Ovary (tissue), 9 donors: Measurements from ENCODE around the gene UBC. TPM values are rescaled to one million over a fixed set of nuclear protein-coding genes. Genes with fewer than 3 reads are reported as not detected.
"Not testable (repeated sequence)": the region's sequence is repeated elsewhere in the genome, so short reads cannot be mapped to it uniquely, and the experiment has no call there.

Experiments
- DNase-seq, 5 donors: peaks; one replicate each; pipeline ENCODE4 v3.0.0-alpha.2; 2019 to 2020
- H3K27ac ChIP-seq, 2 donors: fragments of 200-600 bp; one replicate each; pipeline versions ENCODE4 v1.5.1 to v1.8.0; 2019 to 2022
- H3K27me3 ChIP-seq: fragments of 200-600 bp; one replicate; pipeline ENCODE4 v1.8.0; 2022
- H3K36me3 ChIP-seq: fragments of 200-600 bp; sonication (generic); one replicate; pipeline ENCODE4 v1.5.1; 2019
- H3K4me1 ChIP-seq: one replicate; pipeline ENCODE4 v1.8.1; 2013; ENCODE audit warnings: mild to moderate bottlenecking, moderate library complexity; ENCODE audit not compliant: insufficient read depth
- H3K4me3 ChIP-seq: fragments of 200-600 bp; sonication (generic); one replicate; pipeline ENCODE4 v1.5.1; 2017
- H3K9me3 ChIP-seq, 2 donors: fragments of 200-600 bp in 1 of 2; sonication (generic) in 1 of 2; one replicate each; pipeline versions ENCODE4 v1.5.1 to v1.8.1; 2013 to 2019; ENCODE audit warnings: mild to moderate bottlenecking in 1 of 2, moderate library complexity in 1 of 2
- EP300 ChIP-seq: sonication (generic); formaldehyde crosslinking; IDR thresholded peaks from one replicate; pipeline ENCODE4 v1.6.1; 2017; ENCODE audit warnings: antibody characterized with exemption
- POLR2A ChIP-seq: fragments of 450-650 bp; IDR thresholded peaks from one replicate; pipeline ENCODE4 v1.6.1; 2017; ENCODE audit warnings: antibody characterized with exemption, mild to moderate bottlenecking, moderate library complexity
- WGBS, 3 donors: extraction: QIAGEN DNeasy Blood & Tissue Kit in 1 of 3; methylation state at CpG; one replicate each; pipeline versions ENCODE4 v1.1.5 to v1.1.7; 2013 to 2017; 5-methylcytosine and 5-hydroxymethylcytosine counted together
- intact Hi-C, 4 donors: fragments of 100-400 bp; cut with DNase I; formaldehyde crosslinking; loops; one replicate each; pipeline versions ENCODE4 v1.11.0 to v1.15.1; 2022 to 2023
- polyA plus RNA-seq, 2 donors: library from polyadenylated mRNA; stranded (reverse); fragments of 200-250 nt in 1 of 2; fragments of 350-450 nt in 1 of 2; fragmentation: Illumina TruSeq in 1 of 2; extraction: RNeasy Lipid Tissue Mini Kit (QIAGEN cat#74804) in 1 of 2; gene quantifications; one replicate each; pipeline ENCODE4 v1.2.3, GENCODE V29; 2013 to 2014
- total RNA-seq, 7 donors: library from RNA; depleted of rRNA in 2 of 7; stranded (reverse); fragments of >200 nt in 2 of 7; fragmentation: NEBNext Ultra II Directional in 3 of 7; extraction: Animal tissue kit (Norgen Biotek cat#: 25700) in 3 of 7; gene quantifications; one replicate each; pipeline versions ENCODE4 v1.1.0 to v1.2.4, GENCODE V29; 2016 to 2023
- TF ChIP-seq, protein P1 (sequence below), 3 donors: fragments of 450-650 bp in 2 of 3; fragments of 200-600 bp in 1 of 3; IDR thresholded peaks; one replicate each; pipeline versions ENCODE4 v1.5.1 to v1.8.0; 2016 to 2022; ENCODE audit warnings: antibody characterized with exemption in 3 of 3, mild to moderate bottlenecking in 1 of 3
- donor health status: DM: no; HTN: no; CAD: no; lungs with moderate emphysema.
- donor health status: DM: no; HTN: no; CAD: no.
- donor health status: Bipolar disorder and iron deficiency.
- donor health status: DM: yes; HTN: yes; CAD: no.
- donor health status: DM: no; HTN: no; CAD: no.
- donor health status: DM: yes; HTN: yes; CAD: no.

Gene UBC
- total and polyA plus RNA-seq, 9 donors: 775 to 1,330 (median 837) TPM

DNA sequence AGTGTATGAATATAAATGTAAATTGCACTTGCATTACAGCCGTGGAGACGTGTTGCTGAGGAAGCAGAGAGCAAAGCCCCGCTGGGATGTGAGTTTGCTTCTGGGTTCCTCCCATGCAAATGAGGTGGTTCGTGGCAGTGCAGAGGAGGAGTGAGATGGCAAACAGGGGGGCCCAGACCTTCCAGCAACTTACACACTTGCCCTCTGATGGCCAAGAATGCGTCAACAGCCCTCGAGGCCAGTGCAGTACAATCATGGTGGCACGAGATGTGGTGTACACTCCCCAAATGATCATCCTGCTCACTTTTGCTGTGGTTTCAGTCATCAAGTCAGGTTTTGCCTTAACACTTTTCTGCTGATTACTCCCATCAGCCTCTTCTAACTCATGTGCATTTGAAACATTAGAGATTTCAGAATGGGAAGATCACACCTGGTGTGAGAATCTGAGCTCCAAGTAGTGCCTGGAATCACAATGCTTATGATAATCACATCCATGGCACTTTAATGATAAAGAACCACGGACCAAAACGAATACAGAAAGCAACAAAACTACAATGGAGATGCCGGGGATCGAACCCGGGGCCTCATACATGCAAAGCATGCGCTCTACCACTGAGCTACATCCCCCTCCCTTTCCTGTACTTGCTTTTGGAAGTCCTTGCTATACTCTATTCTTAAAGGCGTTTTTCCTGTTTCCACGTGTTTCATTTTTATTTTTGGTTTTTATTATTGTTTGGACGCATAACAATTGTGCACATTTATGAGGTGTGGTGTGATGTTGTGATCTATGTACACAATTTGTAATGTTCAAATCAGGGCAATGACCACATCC, 7.0 kb upstream of the UBC start:
- Histone ChIP-seq H3K9me3 (no peaks in the 10 kb centered on the region), H3K4me1 (peaks cover 6% of the 10 kb centered on the region), H3K4me3 (peak overlapping the region; percentile 17), H3K27me3 (no peaks in the 10 kb centered on the region), H3K27ac (peak overlapping the region in 1 of 2 donors; percentile 20), H3K36me3 (no peaks in the 10 kb centered on the region)
- WGBS, 3 donors: 31 to 33% (median 32%) methylated on average over 16 of the region's 16 CpGs
- TF ChIP-seq, protein P1, sequence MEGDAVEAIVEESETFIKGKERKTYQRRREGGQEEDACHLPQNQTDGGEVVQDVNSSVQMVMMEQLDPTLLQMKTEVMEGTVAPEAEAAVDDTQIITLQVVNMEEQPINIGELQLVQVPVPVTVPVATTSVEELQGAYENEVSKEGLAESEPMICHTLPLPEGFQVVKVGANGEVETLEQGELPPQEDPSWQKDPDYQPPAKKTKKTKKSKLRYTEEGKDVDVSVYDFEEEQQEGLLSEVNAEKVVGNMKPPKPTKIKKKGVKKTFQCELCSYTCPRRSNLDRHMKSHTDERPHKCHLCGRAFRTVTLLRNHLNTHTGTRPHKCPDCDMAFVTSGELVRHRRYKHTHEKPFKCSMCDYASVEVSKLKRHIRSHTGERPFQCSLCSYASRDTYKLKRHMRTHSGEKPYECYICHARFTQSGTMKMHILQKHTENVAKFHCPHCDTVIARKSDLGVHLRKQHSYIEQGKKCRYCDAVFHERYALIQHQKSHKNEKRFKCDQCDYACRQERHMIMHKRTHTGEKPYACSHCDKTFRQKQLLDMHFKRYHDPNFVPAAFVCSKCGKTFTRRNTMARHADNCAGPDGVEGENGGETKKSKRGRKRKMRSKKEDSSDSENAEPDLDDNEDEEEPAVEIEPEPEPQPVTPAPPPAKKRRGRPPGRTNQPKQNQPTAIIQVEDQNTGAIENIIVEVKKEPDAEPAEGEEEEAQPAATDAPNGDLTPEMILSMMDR (IDR thresholded peaks at IDR 0.05): no peak
- TF ChIP-seq EP300 (no peak), POLR2A (no peak)
- intact Hi-C loops: no loop called here
- DNase-seq: peak in 4 of 5 donors; percentile 59 to 74 (median 66)

DNA sequence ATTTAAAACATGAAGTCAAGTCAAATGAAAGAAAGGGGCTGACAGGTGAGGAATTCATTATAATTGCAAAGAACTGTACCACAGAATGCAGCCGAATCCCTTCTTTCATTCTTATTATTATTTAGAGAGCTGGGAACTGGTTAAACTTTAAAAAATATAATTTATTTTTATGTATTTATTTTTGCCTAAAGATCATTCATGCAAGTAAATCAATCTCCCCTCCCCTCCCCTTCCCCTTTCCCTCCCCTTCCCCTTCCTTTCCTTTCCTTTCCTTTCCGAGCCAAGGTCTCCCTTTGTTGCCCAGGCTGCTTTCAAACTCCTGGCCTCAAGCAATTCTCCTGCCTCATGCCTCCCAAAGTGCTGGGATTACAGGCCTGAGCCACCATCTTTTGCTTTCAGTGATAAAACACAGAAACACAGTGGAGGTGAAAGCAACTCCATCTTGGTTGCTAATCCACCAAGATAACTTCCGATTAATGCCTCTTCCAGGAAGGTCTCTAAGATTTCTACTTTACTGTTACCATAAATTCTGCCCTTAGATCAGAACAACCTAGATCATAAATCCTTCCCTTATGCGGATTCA, 6.0 kb upstream of the UBC start:
- intact Hi-C loops: no loop called here
- no peak overlapping the region for H3K27ac ChIP-seq
- 91 to 93% (median 91%) methylated on average over 4 of the region's 4 CpGs for WGBS, 3 donors
- peaks cover 6% of the 10 kb centered on the region for H3K4me1 ChIP-seq
- no peaks in the 10 kb centered on the region for H3K9me3 ChIP-seq
- no peaks in the 10 kb centered on the region for H3K27me3 ChIP-seq
- TF ChIP-seq POLR2A: no peak
- TF ChIP-seq, protein P1 (IDR thresholded peaks at IDR 0.05): no peak
- TF ChIP-seq EP300: no peak
- H3K36me3 ChIP-seq: no peaks in the 10 kb centered on the region
- no peak overlapping the region for H3K4me3 ChIP-seq
- no peak for DNase-seq

DNA sequence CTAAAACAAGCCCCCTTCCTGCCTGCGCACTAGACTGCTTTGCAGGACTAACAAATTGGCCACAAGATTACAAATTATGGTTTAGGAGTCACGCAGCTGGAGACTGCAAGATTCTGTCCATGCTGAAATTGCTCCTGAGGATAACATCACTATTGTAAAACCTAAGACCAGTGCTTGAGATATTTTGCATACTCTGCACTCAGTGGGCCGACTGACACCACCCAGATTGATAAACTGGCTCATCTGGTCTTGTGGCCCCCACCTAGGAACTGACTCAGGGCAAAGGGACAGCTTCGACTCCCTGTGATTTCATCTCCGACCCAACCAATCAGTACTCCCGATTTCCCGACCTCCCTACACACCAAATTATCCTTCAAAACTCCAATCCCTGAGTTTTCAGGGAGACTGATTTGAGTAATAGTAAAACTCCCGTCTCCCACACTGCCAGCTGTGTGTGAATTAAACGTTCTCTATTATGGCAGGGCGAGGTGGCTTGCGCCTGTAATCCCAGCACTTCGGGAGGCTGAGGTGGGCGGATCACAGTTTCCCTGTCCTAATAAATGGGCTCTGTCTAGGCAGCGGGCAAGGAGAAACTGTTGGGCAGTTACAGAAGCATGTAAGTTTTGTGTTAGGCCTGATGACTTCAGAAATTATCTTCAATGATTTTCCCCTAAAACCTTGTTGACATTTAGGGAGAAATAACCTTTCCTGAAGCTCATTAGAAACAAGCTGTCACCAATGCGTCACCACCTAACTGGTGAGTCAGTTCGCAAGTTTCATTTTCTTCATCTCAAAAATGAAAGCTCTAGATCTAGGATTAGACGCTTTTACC, 5.3 kb upstream of the UBC start:
- Histone ChIP-seq H3K9me3 (no peaks in the 10 kb centered on the region), H3K4me3 (no peak overlapping the region), H3K4me1 (peaks cover 6% of the 10 kb centered on the region), H3K27me3 (no peaks in the 10 kb centered on the region), H3K27ac (no peak overlapping the region), H3K36me3 (no peaks in the 10 kb centered on the region)
- TF ChIP-seq EP300: no peak
- TF ChIP-seq, protein P1 (IDR thresholded peaks at IDR 0.05): no peak
- TF ChIP-seq POLR2A: no peak
- peak in 1 of 5 donors; percentile 18 for DNase-seq
- intact Hi-C loops: loop anchor here in 2 of 4 donors (10.0 kb wide), 2 partner anchors 875 to 885 kb away; no protein-coding TSS in a partner anchor
- WGBS, 3 donors: 68 to 79% (median 75%) methylated on average over 17 of the region's 17 CpGs

DNA sequence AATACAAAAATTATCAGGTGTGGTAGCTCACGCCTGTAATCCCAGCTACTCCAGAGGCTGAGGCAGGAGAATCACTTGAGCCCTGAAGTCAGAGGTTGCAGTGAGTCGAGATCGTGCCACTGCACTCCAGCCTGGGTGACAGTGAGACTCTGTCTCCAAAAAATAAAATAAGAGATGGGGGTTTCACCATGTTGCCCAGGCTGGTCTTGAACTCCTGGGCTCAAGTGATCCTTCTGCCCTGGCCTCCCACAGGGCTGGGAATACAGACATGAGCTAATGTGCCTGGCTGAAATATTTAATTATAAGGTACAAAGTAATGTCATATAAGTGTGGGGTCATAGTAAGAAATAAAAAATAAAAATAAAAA, 4.2 kb upstream of the UBC start:
- not testable (repeated sequence) for H3K36me3 ChIP-seq, DNase-seq, H3K9me3 ChIP-seq, H3K27me3 ChIP-seq, H3K4me1 ChIP-seq, H3K4me3 ChIP-seq
- WGBS, 3 donors: 71 to 83% (median 82%) methylated on average over 3 of the region's 3 CpGs
- peak overlapping the region; percentile 89 for H3K27ac ChIP-seq
- intact Hi-C loops: loop anchor here in 2 of 4 donors (10.0 kb wide), 2 partner anchors 874 to 884 kb away; no protein-coding TSS in a partner anchor
